Liver (tissue), 9 donors: ENCODE results near the gene KCND2. TPM values are rescaled to one million over a fixed set of nuclear protein-coding genes. Genes with fewer than 3 reads are reported as not detected.

Experiments used
- DNase-seq: peaks from one replicate; pipeline ENCODE4 v3.0.0-alpha.2; 2017; ENCODE audit warnings: low spot score
- H3K27ac ChIP-seq, 2 donors: one replicate each; pipeline ENCODE4 v1.7.0; 2013; ENCODE audit warnings: inconsistent platforms in 2 of 2, low read length in 2 of 2, control low read depth in 1 of 2, low read depth in 1 of 2, mild to moderate bottlenecking in 1 of 2
- H3K27me3 ChIP-seq, 4 donors: one replicate each; pipeline versions ENCODE4 v1.6.1 to v1.7.0; 2013; ENCODE audit warnings: low read length in 3 of 4, inconsistent platforms in 1 of 4, mild to moderate bottlenecking in 1 of 4, moderate library complexity in 1 of 4; ENCODE audit not compliant: control insufficient read depth in 4 of 4, insufficient read depth in 4 of 4
- H3K36me3 ChIP-seq, 4 donors: one replicate each; pipeline versions ENCODE4 v1.6.1 to v1.7.0; 2013; ENCODE audit warnings: low read length in 3 of 4, mild to moderate bottlenecking in 3 of 4, low read depth in 1 of 4, moderate library complexity in 1 of 4; ENCODE audit not compliant: control insufficient read depth in 4 of 4, insufficient read depth in 3 of 4
- H3K4me1 ChIP-seq, 4 donors: one replicate each; pipeline versions ENCODE4 v1.6.1 to v1.7.0; 2013; ENCODE audit warnings: low read length in 3 of 4, mild to moderate bottlenecking in 3 of 4, moderate library complexity in 1 of 4; ENCODE audit not compliant: control insufficient read depth in 4 of 4, insufficient read depth in 4 of 4
- H3K4me3 ChIP-seq, 3 donors: one replicate each; pipeline versions ENCODE4 v1.6.1 to v1.7.0; 2013; ENCODE audit warnings: low read length in 3 of 3, control low read depth in 1 of 3, low read depth in 1 of 3, mild to moderate bottlenecking in 1 of 3
- H3K9ac ChIP-seq, 2 donors: one replicate each; pipeline ENCODE4 v1.7.0; 2013; ENCODE audit warnings: low read length in 2 of 2, mild to moderate bottlenecking in 2 of 2, moderate library complexity in 2 of 2, control low read depth in 1 of 2, low read depth in 1 of 2
- H3K9me3 ChIP-seq, 4 donors: one replicate each; pipeline versions ENCODE4 v1.6.1 to v1.7.0; 2013; ENCODE audit warnings: low read length in 3 of 4; ENCODE audit not compliant: control insufficient read depth in 4 of 4
- ATF3 ChIP-seq: IDR thresholded peaks from 2 replicates; pipeline ENCODE4 v1.6.1; 2016; ENCODE audit warnings: antibody characterized with exemption
- CTCF ChIP-seq: fragments of 150-350 bp; IDR thresholded peaks from 2 replicates; pipeline ENCODE4 v1.5.1; 2017; ENCODE audit warnings: improper control_type of control experiment, low read depth, low read length; ENCODE audit not compliant: missing input control
- EGR1 ChIP-seq, 2 donors: IDR thresholded peaks; 2 replicates each; pipeline ENCODE4 v1.6.1; 2016 to 2018; ENCODE audit warnings: antibody characterized with exemption in 2 of 2, low read depth in 2 of 2
- FOXA1 ChIP-seq: IDR thresholded peaks from 2 replicates; pipeline ENCODE4 v1.6.1; 2016; ENCODE audit warnings: antibody characterized with exemption
- FOXA2 ChIP-seq: IDR thresholded peaks from 2 replicates; pipeline ENCODE4 v1.6.1; 2016; ENCODE audit warnings: antibody characterized with exemption
- GABPA ChIP-seq, 2 donors: IDR thresholded peaks in 1 of 2; conservative IDR thresholded peaks in 1 of 2; 2 replicates each; pipeline ENCODE4 v1.6.1; 2016; ENCODE audit warnings: antibody characterized with exemption in 2 of 2, mild to moderate bottlenecking in 1 of 2, moderate library complexity in 1 of 2
- HNF4A ChIP-seq, 2 donors: conservative IDR thresholded peaks; 2 replicates each; pipeline ENCODE4 v1.6.1; 2016; ENCODE audit warnings: antibody characterized with exemption in 2 of 2, mild to moderate bottlenecking in 2 of 2
- HNF4G ChIP-seq: IDR thresholded peaks from 2 replicates; pipeline ENCODE4 v1.6.1; 2016; ENCODE audit warnings: antibody characterized with exemption
- JUND ChIP-seq, 2 donors: IDR thresholded peaks; 2 replicates each; pipeline ENCODE4 v1.6.1; 2016; ENCODE audit warnings: antibody characterized with exemption in 2 of 2
- MAX ChIP-seq: IDR thresholded peaks from 2 replicates; pipeline ENCODE4 v1.6.1; 2016; ENCODE audit warnings: antibody characterized with exemption
- NR2F2 ChIP-seq: IDR thresholded peaks from 2 replicates; pipeline ENCODE4 v1.6.1; 2016; ENCODE audit warnings: antibody characterized with exemption
- RAD21 ChIP-seq, 2 donors: IDR thresholded peaks; 2 replicates each; pipeline ENCODE4 v1.6.1; 2016; ENCODE audit warnings: antibody characterized with exemption in 2 of 2, mild to moderate bottlenecking in 2 of 2
- REST ChIP-seq: IDR thresholded peaks from 2 replicates; pipeline ENCODE4 v1.6.1; 2016; ENCODE audit warnings: antibody characterized with exemption, mild to moderate bottlenecking
- RXRA ChIP-seq, 2 donors: IDR thresholded peaks; 2 replicates each; pipeline ENCODE4 v1.6.1; 2017 to 2018; ENCODE audit warnings: antibody characterized with exemption in 2 of 2, mild to moderate bottlenecking in 1 of 2
- SP1 ChIP-seq: IDR thresholded peaks from 2 replicates; pipeline ENCODE4 v1.6.1; 2018; ENCODE audit warnings: antibody characterized with exemption, mild to moderate bottlenecking
- TAF1 ChIP-seq: conservative IDR thresholded peaks from 2 replicates; pipeline ENCODE4 v1.6.1; 2016; ENCODE audit warnings: antibody characterized with exemption, mild to moderate bottlenecking
- YY1 ChIP-seq: IDR thresholded peaks from 2 replicates; pipeline ENCODE4 v1.6.1; 2016; ENCODE audit warnings: antibody characterized with exemption, mild to moderate bottlenecking
- ZBTB33 ChIP-seq: IDR thresholded peaks from 2 replicates; pipeline ENCODE4 v1.6.1; 2016; ENCODE audit warnings: antibody characterized with exemption
- polyA plus RNA-seq, 2 donors: library from polyadenylated mRNA; stranded (reverse) in 1 of 2; unstranded in 1 of 2; fragments of 200-250 nt in 1 of 2; fragments of >200 nt in 1 of 2; fragmentation: Nextera tagmentation in 1 of 2; extraction: Ambion mirVana in 1 of 2; gene quantifications; one replicate each; pipeline versions ENCODE4 v1.2.1 to v1.2.3, GENCODE V29; 2013 to 2015
- total RNA-seq, 2 donors: library from RNA; depleted of rRNA; stranded (reverse); fragments of >200 nt; gene quantifications; one replicate each; pipeline ENCODE4 v1.2.3, GENCODE V29; 2014
- donor health status: healthy.
- donor health status: healthy.
- donor health status: healthy.
- donor health status: healthy.
- donor health status: healthy.

KCND2 gene
- total and polyA plus RNA-seq, 4 donors, result 0.02 to 0.22 (median 0.07) TPM

- Histone ChIP-seq H3K36me3 (no peaks in the 10 kb centered on the region), H3K27ac (no peak overlapping the region), H3K9me3 (no peaks in the 10 kb centered on the region), H3K9ac (no peak overlapping the region), H3K4me3 (no peak overlapping the region), H3K27me3 (no peaks in the 10 kb centered on the region), H3K4me1 (no peaks in the 10 kb centered on the region)
- TF ChIP-seq MAX, result no peak
- TF ChIP-seq FOXA2, result no peak
- DNase-seq, result no peak
Observed at GRCh38 chr7:120731271-120731670, 458.3 kb downstream of the KCND2 start.

GRCh38 chr7:120732256-120732655, 459.3 kb downstream of the KCND2 start:
- Histone ChIP-seq H3K4me3 (no peak overlapping the region), H3K36me3 (no peaks in the 10 kb centered on the region), H3K27me3 (no peaks in the 10 kb centered on the region), H3K9ac (no peak overlapping the region), H3K4me1 (no peaks in the 10 kb centered on the region), H3K27ac (no peak overlapping the region), H3K9me3 (no peaks in the 10 kb centered on the region)
- no peak for DNase-seq
- TF ChIP-seq EGR1 (IDR thresholded peaks at IDR 0.05; ENCODE audit: low read depth in 2 of 2) (no peak), RAD21 (IDR thresholded peaks at IDR 0.05) (no peak), TAF1 (no peak), CTCF (no peak), NR2F2 (no peak), SP1 (no peak), ATF3 (no peak), REST (no peak), YY1 (no peak), ZBTB33 (no peak), HNF4A (conservative IDR thresholded peaks at IDR 0.05) (no peak), HNF4G (no peak), FOXA1 (no peak), GABPA (IDR thresholded peaks at IDR 0.05 in 1 of 2, conservative IDR thresholded peaks at IDR 0.05 in 1 of 2) (no peak), RXRA (IDR thresholded peaks at IDR 0.05) (no peak), JUND (IDR thresholded peaks at IDR 0.05) (no peak), MAX (no peak), FOXA2 (no peak)
